Testis (tissue), 3 donors: ENCODE measurements around the gene GUCY1A2. TPM values are rescaled to one million over a fixed set of nuclear protein-coding genes. Genes with fewer than 3 reads are reported as not detected.

ENCODE experiments used
- DNase-seq: peaks from one replicate; pipeline ENCODE4 v3.0.0-alpha.2; 2019
- H3K27ac ChIP-seq, 2 donors: fragments of 200-600 bp; sonication (generic); one replicate each; pipeline ENCODE4 v1.5.1; 2019
- H3K27me3 ChIP-seq: fragments of 200-600 bp; sonication (generic); one replicate; pipeline ENCODE4 v1.5.1; 2019
- H3K36me3 ChIP-seq: fragments of 200-600 bp; sonication (generic); one replicate; pipeline ENCODE4 v1.5.1; 2017; ENCODE audit warnings: low read depth; ENCODE audit errors: missing control alignments
- H3K4me1 ChIP-seq: fragments of 200-600 bp; sonication (generic); one replicate; pipeline ENCODE4 v1.5.1; 2019
- H3K4me3 ChIP-seq, 2 donors: fragments of 200-600 bp; sonication (generic); one replicate each; pipeline ENCODE4 v1.5.1; 2017 to 2019
- H3K9me3 ChIP-seq: fragments of 200-600 bp; sonication (generic); one replicate; pipeline ENCODE4 v1.5.1; 2017
- CTCF ChIP-seq, 3 experiments: fragments of 450-650 bp in 2 of 3; fragments of 200-600 bp in 1 of 3; sonication (generic) in 1 of 3; IDR thresholded peaks; one replicate each; pipeline ENCODE4 v1.5.1; 2016 to 2019; ENCODE audit warnings: antibody characterized with exemption in 3 of 3, mild to moderate bottlenecking in 2 of 3, moderate library complexity in 1 of 3
- POLR2A ChIP-seq: fragments of 450-650 bp; IDR thresholded peaks from one replicate; pipeline ENCODE4 v1.6.1; 2017; ENCODE audit warnings: antibody characterized with exemption, mild to moderate bottlenecking, moderate library complexity
- WGBS, 2 donors: methylation state at CpG; one replicate each; pipeline ENCODE4 v1.1.5; 2018; 5-methylcytosine and 5-hydroxymethylcytosine counted together
- intact Hi-C: fragments of 100-400 bp; cut with DNase I; formaldehyde crosslinking; loops from one replicate; pipeline ENCODE4 v1.15.1; 2023; ENCODE audit warnings: low total_unique reads
- polyA plus RNA-seq: library from polyadenylated mRNA; stranded (reverse); fragments of 350-450 nt; fragmentation: Illumina TruSeq; extraction: RNeasy Lipid Tissue Mini Kit (QIAGEN cat#74804); gene quantifications from one replicate; pipeline ENCODE4 v1.2.3, GENCODE V29; 2014; ENCODE audit warnings: low read depth, low replicate concordance; ENCODE audit not compliant: insufficient read depth
- total RNA-seq, 2 donors: library from RNA; depleted of rRNA; stranded (reverse); fragments of >200 nt; gene quantifications; one replicate each; pipeline ENCODE4 v1.2.3, GENCODE V29; 2016

Gene GUCY1A2
- total and polyA plus RNA-seq, 3 donors from 2014 or later: 3.4 to 7.4 (median 4.3) TPM

GRCh38 chr11:107017433-107018218 lies 650 bp downstream of the GUCY1A2 start:
- H3K27ac ChIP-seq: peak overlapping the region; percentile 50 to 85
- TF ChIP-seq CTCF (IDR thresholded peaks at IDR 0.05) (peak; percentile 18 to 50 (median 37)), POLR2A (no peak)
- intact Hi-C loops: no loop called here

GRCh38 chr11:107017104-107017432 lies 1.2 kb downstream of the GUCY1A2 start:
- Histone ChIP-seq H3K27me3 (no peaks in the 10 kb centered on the region), H3K27ac (peak overlapping the region; percentile 50 to 85), H3K9me3 (no peaks in the 10 kb centered on the region), H3K36me3 (no peaks in the 10 kb centered on the region), H3K4me3 (peak overlapping the region; percentile 64 to 75), H3K4me1 (no peaks in the 10 kb centered on the region)
- TF ChIP-seq CTCF (IDR thresholded peaks at IDR 0.05): no peak
- TF ChIP-seq POLR2A: no peak
- DNase-seq: no peak
- intact Hi-C loops: no loop called here
- 19 to 36% methylated on average over 3 of the region's 3 CpGs for WGBS, 2 donors

More at GRCh38 chr11:107017433-107018218, 650 bp downstream of the GUCY1A2 start:
- Histone ChIP-seq H3K36me3 (no peaks in the 10 kb centered on the region), H3K4me3 (peak overlapping the region; percentile 64 to 75), H3K27me3 (no peaks in the 10 kb centered on the region), H3K4me1 (no peaks in the 10 kb centered on the region), H3K9me3 (no peaks in the 10 kb centered on the region)
- 0% methylated on average over 2 to 29 of the region's 85 CpGs for WGBS, 2 donors
- DNase-seq: peak; percentile 74

GRCh38 chr11:107014871-107015270 lies 3.4 kb downstream of the GUCY1A2 start:
- no peak overlapping the region for H3K27ac ChIP-seq
- no peaks in the 10 kb centered on the region for H3K36me3 ChIP-seq
- intact Hi-C loops: no loop called here
- H3K27me3 ChIP-seq: no peaks in the 10 kb centered on the region
- no peak for TF ChIP-seq POLR2A
- TF ChIP-seq CTCF (IDR thresholded peaks at IDR 0.05): no peak
- no peak overlapping the region for H3K4me3 ChIP-seq
- no peaks in the 10 kb centered on the region for H3K4me1 ChIP-seq
- 85 to 89% methylated on average over 1 of the region's 1 CpG for WGBS, 2 donors
- no peaks in the 10 kb centered on the region for H3K9me3 ChIP-seq
- no peak for DNase-seq

GRCh38 chr11:107011977-107012376 lies 6.3 kb downstream of the GUCY1A2 start:
- Histone ChIP-seq H3K4me1 (no peaks in the 10 kb centered on the region), H3K9me3 (no peaks in the 10 kb centered on the region), H3K27ac (no peak overlapping the region), H3K27me3 (no peaks in the 10 kb centered on the region), H3K4me3 (no peak overlapping the region), H3K36me3 (no peaks in the 10 kb centered on the region)
- no peak for DNase-seq
- intact Hi-C loops: no loop called here
- 70 to 78% methylated on average over 2 of the region's 2 CpGs for WGBS, 2 donors
- no peak for TF ChIP-seq CTCF (IDR thresholded peaks at IDR 0.05)
- no peak for TF ChIP-seq POLR2A

GRCh38 chr11:107009190-107009589 lies 9.1 kb downstream of the GUCY1A2 start:
- 88 to 90% methylated on average over 1 of the region's 1 CpG for WGBS, 2 donors
- TF ChIP-seq CTCF (IDR thresholded peaks at IDR 0.05) (no peak), POLR2A (no peak)
- no peak for DNase-seq

More at GRCh38 chr11:107009190-107009589, 9.1 kb downstream of the GUCY1A2 start:
- Histone ChIP-seq H3K4me1 (no peaks in the 10 kb centered on the region), H3K4me3 (no peak overlapping the region), H3K27ac (no peak overlapping the region), H3K9me3 (no peaks in the 10 kb centered on the region), H3K36me3 (no peaks in the 10 kb centered on the region), H3K27me3 (no peaks in the 10 kb centered on the region)
- intact Hi-C loops: no loop called here
